ENCODE results near the gene DGCR8.
"Not testable (repeated sequence)": the region's sequence is repeated elsewhere in the genome, so short reads cannot be mapped to it uniquely, and the experiment has no call there.

The DGCR8 gene

GRCh38 chr22:20158391-20159036 is 78.5 kb downstream of the DGCR8 start:
- TF ChIP-seq CTCF (IDR thresholded peaks at IDR 0.05; ENCODE audit: low read depth, low read length, poor library complexity, severe bottlenecking) = no peak
- no peak for TF ChIP-seq EZH2phosphoT487 (IDR thresholded peaks at IDR 0.05; ENCODE audit: borderline replicate concordance, low read length)
- Histone ChIP-seq H3F3A (ENCODE audit: control insufficient read depth, insufficient read depth) (no peaks in the 10 kb centered on the region), H3K36me3 (ENCODE audit: control insufficient read depth, low read length) (no peaks in the 10 kb centered on the region), H3K27me3 (ENCODE audit: control insufficient read depth, low read length) (0 out of 2 replicates have a peak, but pooled peaks cover 3% of the 10 kb centered on the region), H3K9me3 (ENCODE audit: control insufficient read depth, insufficient read depth, low read length) (no peaks in the 10 kb centered on the region; the same call in 1 of the 2 replicates), H3K79me2 (ENCODE audit: control insufficient read depth, low read length) (no peaks in the 10 kb centered on the region), H3K4me2 (ENCODE audit: low read length) (no peak overlapping the region), H3K9me2 (replicated peaks; ENCODE audit: control insufficient read depth, low read length) (no peaks in the 10 kb centered on the region), H3K27ac (ENCODE audit: low read depth, low read length) (no peak overlapping the region), H3K4me3 (ENCODE audit: low read length) (no peak overlapping the region), H4K20me1 (ENCODE audit: control insufficient read depth, insufficient read depth, low read depth, low read length) (no peaks in the 10 kb centered on the region), H3K4me1 (ENCODE audit: control insufficient read depth, low read length) (no peaks in the 10 kb centered on the region)

DNA sequence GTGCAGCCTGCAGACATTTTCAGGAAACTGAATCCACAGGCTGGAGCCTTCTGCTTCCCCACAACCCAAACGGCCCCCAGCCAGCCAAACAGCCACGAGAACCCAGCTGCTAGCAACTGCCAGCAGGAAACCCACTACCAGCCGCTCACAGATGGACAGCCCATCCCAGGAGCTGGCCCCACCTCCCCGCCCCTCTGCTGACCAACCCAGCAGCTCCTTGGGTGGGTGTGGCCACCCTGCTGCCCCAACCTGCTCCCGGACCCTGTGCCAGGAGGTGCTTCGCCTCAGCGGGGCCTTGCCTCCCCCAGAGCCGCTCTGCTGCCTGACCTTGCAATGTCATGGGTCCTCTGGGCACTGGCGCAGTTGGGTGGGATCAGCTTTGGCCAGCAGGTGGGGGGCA is 79.0 kb downstream of the DGCR8 start:
- no peaks in the 10 kb centered on the region for H3K9me2 ChIP-seq (replicated peaks; ENCODE audit: control insufficient read depth, low read length)
- no peaks in the 10 kb centered on the region for H4K20me1 ChIP-seq (ENCODE audit: control insufficient read depth, insufficient read depth, low read depth, low read length)
- H3K36me3 ChIP-seq (ENCODE audit: control insufficient read depth, low read length) = no peaks in the 10 kb centered on the region
- H3K79me2 ChIP-seq (ENCODE audit: control insufficient read depth, low read length) = no peaks in the 10 kb centered on the region
- H3K4me2 ChIP-seq (ENCODE audit: low read length) = no peak overlapping the region
- H3K27ac ChIP-seq (ENCODE audit: low read depth, low read length) = no peak overlapping the region
- no peak overlapping the region for H3K4me3 ChIP-seq (ENCODE audit: low read length)
- H3K9me3 ChIP-seq (ENCODE audit: control insufficient read depth, insufficient read depth, low read length) = no peaks in the 10 kb centered on the region; the same call in 1 of the 2 replicates
- H3K27me3 ChIP-seq (ENCODE audit: control insufficient read depth, low read length) = 0 out of 2 replicates have a peak, but pooled peaks cover 3% of the 10 kb centered on the region
- no peaks in the 10 kb centered on the region for H3K4me1 ChIP-seq (ENCODE audit: control insufficient read depth, low read length)
- H3F3A ChIP-seq (ENCODE audit: control insufficient read depth, insufficient read depth) = no peaks in the 10 kb centered on the region
- TF ChIP-seq EZH2phosphoT487 (IDR thresholded peaks at IDR 0.05; ENCODE audit: borderline replicate concordance, low read length) (no peak), CTCF (IDR thresholded peaks at IDR 0.05; ENCODE audit: low read depth, low read length, poor library complexity, severe bottlenecking) (no peak)

DNA sequence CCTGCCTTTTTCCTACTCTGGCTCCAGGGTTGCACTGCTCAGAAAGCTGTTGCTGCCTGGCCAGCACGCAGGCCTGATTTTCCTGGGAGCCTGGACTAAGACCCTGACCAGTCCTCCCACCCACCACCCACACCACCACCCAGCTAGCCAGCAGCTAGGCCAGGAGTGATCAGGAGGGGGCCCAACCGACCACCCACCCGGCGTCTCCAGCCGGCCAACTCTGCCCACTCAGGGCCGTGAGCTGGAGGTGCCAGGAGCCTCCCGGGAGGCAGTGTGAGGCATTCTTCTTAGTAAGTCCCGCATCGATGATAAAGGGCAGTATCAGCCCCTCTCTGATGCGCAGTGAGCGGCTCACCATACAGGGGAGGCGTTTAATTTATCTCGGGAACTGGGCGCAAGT is 79.5 kb downstream of the DGCR8 start:
- not testable (repeated sequence) for H3F3A ChIP-seq (ENCODE audit: control insufficient read depth, insufficient read depth); H3K4me2 ChIP-seq (ENCODE audit: low read length); H3K9me2 ChIP-seq (replicated peaks; ENCODE audit: control insufficient read depth, low read length); H3K4me1 ChIP-seq (ENCODE audit: control insufficient read depth, low read length); H3K4me3 ChIP-seq (ENCODE audit: low read length); H4K20me1 ChIP-seq (ENCODE audit: control insufficient read depth, insufficient read depth, low read depth, low read length); H3K27me3 ChIP-seq (ENCODE audit: control insufficient read depth, low read length); H3K79me2 ChIP-seq (ENCODE audit: control insufficient read depth, low read length); H3K27ac ChIP-seq (ENCODE audit: low read depth, low read length); H3K36me3 ChIP-seq (ENCODE audit: control insufficient read depth, low read length); H3K9me3 ChIP-seq (ENCODE audit: control insufficient read depth, insufficient read depth, low read length)

- H3K27ac ChIP-seq (ENCODE audit: low read depth, low read length) = no peak overlapping the region
These were observed 80.0 kb downstream of the DGCR8 start for GRCh38 chr22:20160041-20160440.

More at GRCh38 chr22:20160041-20160440, 80.0 kb downstream of the DGCR8 start:
- Histone ChIP-seq H3F3A (ENCODE audit: control insufficient read depth, insufficient read depth) (no peaks in the 10 kb centered on the region), H3K36me3 (ENCODE audit: control insufficient read depth, low read length) (no peaks in the 10 kb centered on the region), H3K4me1 (ENCODE audit: control insufficient read depth, low read length) (no peaks in the 10 kb centered on the region), H3K27me3 (ENCODE audit: control insufficient read depth, low read length) (0 out of 2 replicates have a peak, but pooled peaks cover 3% of the 10 kb centered on the region), H3K9me2 (replicated peaks; ENCODE audit: control insufficient read depth, low read length) (no peaks in the 10 kb centered on the region), H3K79me2 (ENCODE audit: control insufficient read depth, low read length) (no peaks in the 10 kb centered on the region), H3K4me3 (ENCODE audit: low read length) (no peak overlapping the region), H3K9me3 (ENCODE audit: control insufficient read depth, insufficient read depth, low read length) (no peaks in the 10 kb centered on the region; the same call in 1 of the 2 replicates), H4K20me1 (ENCODE audit: control insufficient read depth, insufficient read depth, low read depth, low read length) (no peaks in the 10 kb centered on the region), H3K4me2 (ENCODE audit: low read length) (no peak overlapping the region)
- no peak for TF ChIP-seq CTCF (IDR thresholded peaks at IDR 0.05; ENCODE audit: low read depth, low read length, poor library complexity, severe bottlenecking)
- TF ChIP-seq EZH2phosphoT487 (IDR thresholded peaks at IDR 0.05; ENCODE audit: borderline replicate concordance, low read length) = no peak

Measured in DOHH2 (cell line).